Measurements from ENCODE around the gene RAX2. TPM values are rescaled to one million over a fixed set of nuclear protein-coding genes. Genes with fewer than 3 reads are reported as not detected.

The RAX2 gene
- total and polyA plus RNA-seq, 9 of the 15 experiments (the other 6 are each of a cell fraction or from before 2014, with no cell fraction given) = not detected

DNA sequence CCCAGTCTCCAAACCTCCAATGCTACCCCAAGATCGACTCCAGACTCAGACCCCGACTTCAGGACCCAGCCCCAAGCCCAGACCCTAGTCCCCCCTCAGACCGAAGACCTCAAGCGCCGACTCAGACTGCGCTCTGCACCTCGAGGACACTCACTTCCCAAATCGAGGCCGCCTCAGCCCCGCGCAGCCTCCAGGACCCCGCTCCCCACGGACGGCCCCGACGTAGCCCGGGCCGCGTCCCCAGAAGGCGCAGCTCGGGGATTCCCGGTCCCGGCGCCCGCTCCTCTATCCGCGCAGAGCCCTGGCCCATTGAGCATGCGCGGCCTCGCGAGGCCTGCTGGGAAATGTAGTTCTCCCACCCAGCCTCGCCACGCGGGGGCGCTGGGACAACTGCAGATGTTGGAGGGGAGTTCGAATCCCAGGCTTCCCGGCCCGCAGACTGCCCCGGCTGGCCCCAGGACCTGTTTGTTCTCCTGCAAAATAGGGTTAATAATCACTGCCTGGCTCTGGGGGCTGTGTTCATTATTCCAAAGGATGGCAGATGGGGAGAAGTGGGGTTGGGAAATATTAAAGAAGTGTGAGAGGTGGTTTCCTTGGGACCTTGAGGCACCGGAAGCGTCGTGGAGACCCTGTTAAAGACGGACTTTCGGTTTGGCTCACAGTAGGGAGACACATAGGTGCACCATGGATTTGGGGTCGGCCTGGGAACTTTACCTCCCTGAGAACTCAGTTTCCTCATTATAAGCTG is 10.5 kb downstream of the RAX2 start, which contains the start of gene APBA3 (continued):
- TF ChIP-seq, protein P1, sequence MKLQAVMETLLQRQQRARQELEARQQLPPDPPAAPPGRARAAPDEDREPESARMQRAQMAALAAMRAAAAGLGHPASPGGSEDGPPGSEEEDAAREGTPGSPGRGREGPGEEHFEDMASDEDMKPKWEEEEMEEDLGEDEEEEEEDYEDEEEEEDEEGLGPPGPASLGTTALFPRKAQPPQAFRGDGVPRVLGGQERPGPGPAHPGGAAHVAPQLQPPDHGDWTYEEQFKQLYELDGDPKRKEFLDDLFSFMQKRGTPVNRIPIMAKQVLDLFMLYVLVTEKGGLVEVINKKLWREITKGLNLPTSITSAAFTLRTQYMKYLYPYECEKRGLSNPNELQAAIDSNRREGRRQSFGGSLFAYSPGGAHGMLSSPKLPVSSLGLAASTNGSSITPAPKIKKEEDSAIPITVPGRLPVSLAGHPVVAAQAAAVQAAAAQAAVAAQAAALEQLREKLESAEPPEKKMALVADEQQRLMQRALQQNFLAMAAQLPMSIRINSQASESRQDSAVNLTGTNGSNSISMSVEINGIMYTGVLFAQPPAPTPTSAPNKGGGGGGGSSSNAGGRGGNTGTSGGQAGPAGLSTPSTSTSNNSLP (IDR thresholded peaks at IDR 0.05; ENCODE audit: borderline replicate concordance, low read depth, low read length) = peak; percentile 76; the same call in 1 of the 2 replicates
- TF ChIP-seq, protein P2, sequence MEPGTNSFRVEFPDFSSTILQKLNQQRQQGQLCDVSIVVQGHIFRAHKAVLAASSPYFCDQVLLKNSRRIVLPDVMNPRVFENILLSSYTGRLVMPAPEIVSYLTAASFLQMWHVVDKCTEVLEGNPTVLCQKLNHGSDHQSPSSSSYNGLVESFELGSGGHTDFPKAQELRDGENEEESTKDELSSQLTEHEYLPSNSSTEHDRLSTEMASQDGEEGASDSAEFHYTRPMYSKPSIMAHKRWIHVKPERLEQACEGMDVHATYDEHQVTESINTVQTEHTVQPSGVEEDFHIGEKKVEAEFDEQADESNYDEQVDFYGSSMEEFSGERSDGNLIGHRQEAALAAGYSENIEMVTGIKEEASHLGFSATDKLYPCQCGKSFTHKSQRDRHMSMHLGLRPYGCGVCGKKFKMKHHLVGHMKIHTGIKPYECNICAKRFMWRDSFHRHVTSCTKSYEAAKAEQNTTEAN (CRISPR knock-in tag; IDR thresholded peaks at IDR 0.05) = no peak
- TF ChIP-seq STAT5B (CRISPR knock-in tag; IDR thresholded peaks at IDR 0.05) = no peak
- no peak for TF ChIP-seq SNRNP70 (optimal IDR thresholded peaks at IDR 0.05; ENCODE audit: low read depth, low read length)
- no peak for TF ChIP-seq CBX8 (IDR thresholded peaks at IDR 0.05; ENCODE audit: borderline replicate concordance, extremely low read depth, low read depth, low read length, poor library complexity, severe bottlenecking)
- TF ChIP-seq ZNF830 (CRISPR knock-in tag; IDR thresholded peaks at IDR 0.05) = no peak
- 0 out of 4 replicates have a peak, but pooled peaks of 1 of the 2 experiments have one; percentile 76 for TF ChIP-seq MCM7 (IDR thresholded peaks at IDR 0.05)
- peak; percentile 84 for TF ChIP-seq ZBTB17 (CRISPR knock-in tag; IDR thresholded peaks at IDR 0.05)
- no peak for TF ChIP-seq SRSF9 (IDR thresholded peaks at IDR 0.05; ENCODE audit: borderline replicate concordance, low read depth, low read length)
- TF ChIP-seq PYGO2 (tag; IDR thresholded peaks at IDR 0.05) = no peak
- TF ChIP-seq E2F1 (CRISPR knock-in tag; IDR thresholded peaks at IDR 0.05) = no peak
- peak; percentile 75 to 91 (median 84) for TF ChIP-seq CTCF (IDR thresholded peaks at IDR 0.05 in 2 of 3, conservative IDR thresholded peaks at IDR 0.05 in 1 of 3; ENCODE audit: insufficient read depth in 2 of 3, low read depth in 1 of 3, low read length in 3 of 3)
- peak; percentile 30; the same call in 1 of the 2 replicates for TF ChIP-seq ZNF197 (CRISPR knock-in tag; IDR thresholded peaks at IDR 0.05; ENCODE audit: low read depth)
- TF ChIP-seq ZNF23 (CRISPR knock-in tag; IDR thresholded peaks at IDR 0.05) = no peak
- no peak for TF ChIP-seq ZNF79 (CRISPR knock-in tag; IDR thresholded peaks at IDR 0.05; ENCODE audit: low read depth)
- TF ChIP-seq MEIS2 (IDR thresholded peaks at IDR 0.05; ENCODE audit: partially characterized antibody) = peak; percentile 66
- no peak for TF ChIP-seq ZNF398 (CRISPR knock-in tag; IDR thresholded peaks at IDR 0.05)
- TF ChIP-seq, protein P3, sequence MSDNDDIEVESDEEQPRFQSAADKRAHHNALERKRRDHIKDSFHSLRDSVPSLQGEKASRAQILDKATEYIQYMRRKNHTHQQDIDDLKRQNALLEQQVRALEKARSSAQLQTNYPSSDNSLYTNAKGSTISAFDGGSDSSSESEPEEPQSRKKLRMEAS (CRISPR knock-in tag; IDR thresholded peaks at IDR 0.05) = peak; percentile 69

All from K562 (cell line).